Head of caudate nucleus (tissue), 42 donors: ENCODE results near the gene TCF12.
"Not testable (repeated sequence)": the region's sequence is repeated elsewhere in the genome, so short reads cannot be mapped to it uniquely, and the experiment has no call there.

Source experiments
- DNase-seq, 42 donors: peaks; one replicate each; pipeline versions ENCODE4 v3.0.0 to v3.0.0-alpha.2; 2020 to 2021; ENCODE audit warnings: mixed read lengths in 7 of 42
- intact Hi-C: fragments of 100-400 bp; cut with DNase I; formaldehyde crosslinking; loops from one replicate; pipeline ENCODE4 v1.15.0; 2022

The TCF12 gene

GRCh38 chr15:56910801-56911200 lies 7.6 kb upstream of the TCF12 start:
- intact Hi-C loops: loop anchor here (10.0 kb wide), 1 partner anchor 304 kb away; no protein-coding TSS in a partner anchor

GRCh38 chr15:56913241-56913640 lies 5.2 kb upstream of the TCF12 start:
- intact Hi-C loops: loop anchor here (10.0 kb wide), 1 partner anchor 302 kb away; no protein-coding TSS in a partner anchor
- no peak for DNase-seq

More at GRCh38 chr15:56910801-56911200, 7.6 kb upstream of the TCF12 start:
- no peak for DNase-seq

GRCh38 chr15:56913670-56914069 lies 4.8 kb upstream of the TCF12 start:
- intact Hi-C loops: loop anchor here (10.0 kb wide), 1 partner anchor 301 kb away; no protein-coding TSS in a partner anchor
- DNase-seq: no peak

GRCh38 chr15:56915888-56916287 lies 2.6 kb upstream of the TCF12 start:
- intact Hi-C loops: loop anchor here (5.0 to 10.0 kb wide), 3 partner anchors 184 to 299 kb away; partner anchors contain the start of gene ZNF280D
- no peak for DNase-seq

- DNase-seq: no peak
- intact Hi-C loops: loop anchor here (5.0 to 10.0 kb wide), 3 partner anchors 185 to 298 kb away; partner anchors contain the start of gene ZNF280D
Measured at GRCh38 chr15:56916825-56917477, 1.5 kb upstream of the TCF12 start.

GRCh38 chr15:56917652-56918045 lies 795 bp upstream of the TCF12 start:
- intact Hi-C loops: loop anchor here (1.0 to 10.0 kb wide), 4 partner anchors 30 to 297 kb away; partner anchors contain the start of gene ZNF280D
- peak in 11 of 42 donors; percentile 19 to 65 (median 35) for DNase-seq

GRCh38 chr15:56919031-56919608 lies 676 bp downstream of the TCF12 start:
- intact Hi-C loops: loop anchor here (5.0 to 10.0 kb wide), 3 partner anchors 187 to 296 kb away; partner anchors contain the start of gene ZNF280D
- DNase-seq: peak in 36 of 42 donors; percentile 7 to 79 (median 49)

- intact Hi-C loops: loop anchor here (5.0 to 10.0 kb wide), 3 partner anchors 187 to 295 kb away; partner anchors contain the start of gene ZNF280D
- peak in 32 of 42 donors; percentile 5 to 67 (median 30) for DNase-seq
Measured at GRCh38 chr15:56919609-56920366, 1.3 kb downstream of the TCF12 start.

GRCh38 chr15:56920367-56920627 lies 1.9 kb downstream of the TCF12 start:
- intact Hi-C loops: no loop called here
- no peak for DNase-seq

- intact Hi-C loops: no loop called here
- no peak for DNase-seq
Measured at GRCh38 chr15:56923174-56923591, 4.7 kb downstream of the TCF12 start.

GRCh38 chr15:56927816-56928215 lies 9.4 kb downstream of the TCF12 start:
- DNase-seq: no peak
- intact Hi-C loops: no loop called here

GRCh38 chr15:56929399-56929798 lies 11.0 kb downstream of the TCF12 start:
- intact Hi-C loops: no loop called here
- no peak for DNase-seq

GRCh38 chr15:56929933-56930332 lies 11.5 kb downstream of the TCF12 start:
- intact Hi-C loops: no loop called here
- peak in 1 of 42 donors; percentile 4 for DNase-seq

- no peak for DNase-seq
- intact Hi-C loops: no loop called here
Measured at GRCh38 chr15:56930669-56931313, 12.3 kb downstream of the TCF12 start.

- intact Hi-C loops: no loop called here
- DNase-seq: no peak
Measured at GRCh38 chr15:56931639-56932508, 13.4 kb downstream of the TCF12 start.

- intact Hi-C loops: not testable (repeated sequence)
Measured at GRCh38 chr15:56932509-56932868, 14.0 kb downstream of the TCF12 start.

GRCh38 chr15:56933410-56933809 lies 15.0 kb downstream of the TCF12 start:
- intact Hi-C loops: no loop called here
- no peak for DNase-seq

More at GRCh38 chr15:56932509-56932868, 14.0 kb downstream of the TCF12 start:
- DNase-seq: not testable (repeated sequence)

GRCh38 chr15:56933811-56934210 lies 15.4 kb downstream of the TCF12 start:
- DNase-seq: no peak
- intact Hi-C loops: no loop called here
